Endothelial cell of umbilical vein (primary cell): Measurements from ENCODE around the gene NFIC.

ENCODE experiments used
- CTCF ChIP-seq, 2 donors: IDR thresholded peaks; 1 replicate in 1 of 2; 2 replicates in 1 of 2; pipeline ENCODE4 v1.5.1; 2011; ENCODE audit warnings: low read length in 2 of 2, mild to moderate bottlenecking in 2 of 2, moderate library complexity in 2 of 2, control low read depth in 1 of 2, inconsistent platforms in 1 of 2, low read depth in 1 of 2; ENCODE audit not compliant: insufficient read depth in 1 of 2; ENCODE audit errors: extremely low read depth in 1 of 2
- EZH2 ChIP-seq: IDR thresholded peaks from 2 replicates; pipeline ENCODE4 v1.6.1; 2012; ENCODE audit warnings: borderline replicate concordance, low read depth, mild to moderate bottlenecking, moderate library complexity, low read length, inconsistent platforms; ENCODE audit not compliant: severe bottlenecking
- JUN ChIP-seq: IDR thresholded peaks from 2 replicates; pipeline ENCODE4 v1.6.1; 2011; ENCODE audit warnings: borderline replicate concordance, low read depth; ENCODE audit not compliant: insufficient read length, insufficient read depth
- MAX ChIP-seq: IDR thresholded peaks from 2 replicates; pipeline ENCODE4 v1.6.1; 2011; ENCODE audit not compliant: insufficient read depth, insufficient read length
- POLR2A ChIP-seq: IDR thresholded peaks from 2 replicates; pipeline ENCODE4 v1.6.1; 2012; ENCODE audit warnings: low read depth, mild to moderate bottlenecking, control low read depth, low read length
- POLR2AphosphoS5 ChIP-seq: IDR thresholded peaks from 2 replicates; pipeline ENCODE4 v1.6.1; 2012; ENCODE audit warnings: low read depth, mild to moderate bottlenecking, control low read depth, low read length, moderate library complexity; ENCODE audit not compliant: insufficient read depth

DNA sequence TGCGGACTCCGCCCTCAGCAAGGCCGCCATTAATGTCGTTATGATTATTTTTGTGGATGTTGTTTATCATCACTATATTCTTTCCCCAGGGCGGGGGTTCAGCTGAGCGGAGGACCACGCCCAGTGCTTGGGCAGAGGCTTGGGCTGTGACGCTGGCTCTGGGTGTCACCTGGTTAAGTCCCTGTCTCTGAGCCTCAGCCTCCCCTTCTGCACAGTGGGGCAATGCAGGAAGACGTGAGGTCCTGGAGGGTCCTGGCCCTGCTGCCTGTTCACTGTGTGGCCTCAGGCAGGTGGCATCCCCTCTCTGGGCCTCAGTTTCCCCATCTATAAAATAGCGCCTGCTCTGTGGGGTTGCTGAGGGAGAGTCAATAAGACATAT, 32.5 kb downstream of the NFIC start:
- TF ChIP-seq CTCF (IDR thresholded peaks at IDR 0.05; ENCODE audit: extremely low read depth in 1 of 2, insufficient read depth in 1 of 2, low read depth in 1 of 2, low read length in 2 of 2): no peak
- TF ChIP-seq POLR2AphosphoS5: no peak
- TF ChIP-seq MAX: no peak
- no peak for TF ChIP-seq POLR2A
- no peak for TF ChIP-seq EZH2
- TF ChIP-seq JUN: no peak
